ENCODE data around the gene KDELR3.

- TF ChIP-seq CTCF (IDR thresholded peaks at IDR 0.05), result no peak
- TF ChIP-seq POLR2AphosphoS5 (IDR thresholded peaks at IDR 0.05; ENCODE audit: low read depth, low read length), result no peak
- TF ChIP-seq REST (IDR thresholded peaks at IDR 0.05; ENCODE audit: insufficient read depth in 1 of 2, low read depth in 2 of 2, low read length in 1 of 2), result no peak
Observed at GRCh38 chr22:38420734-38421133, 47.2 kb upstream of the KDELR3 start.

Measured in Panc1 (cell line).